Smooth muscle cell of the brain vasculature (primary cell): Measurements from ENCODE around the gene CMAS.
"Not testable (repeated sequence)": the region's sequence is repeated elsewhere in the genome, so short reads cannot be mapped to it uniquely, and the experiment has no call there.

Experiments
- DNase-seq: peaks from one replicate; pipeline ENCODE4 v3.0.0-alpha.2; 2012; ENCODE audit warnings: low read depth, low spot score

The CMAS gene

DNA sequence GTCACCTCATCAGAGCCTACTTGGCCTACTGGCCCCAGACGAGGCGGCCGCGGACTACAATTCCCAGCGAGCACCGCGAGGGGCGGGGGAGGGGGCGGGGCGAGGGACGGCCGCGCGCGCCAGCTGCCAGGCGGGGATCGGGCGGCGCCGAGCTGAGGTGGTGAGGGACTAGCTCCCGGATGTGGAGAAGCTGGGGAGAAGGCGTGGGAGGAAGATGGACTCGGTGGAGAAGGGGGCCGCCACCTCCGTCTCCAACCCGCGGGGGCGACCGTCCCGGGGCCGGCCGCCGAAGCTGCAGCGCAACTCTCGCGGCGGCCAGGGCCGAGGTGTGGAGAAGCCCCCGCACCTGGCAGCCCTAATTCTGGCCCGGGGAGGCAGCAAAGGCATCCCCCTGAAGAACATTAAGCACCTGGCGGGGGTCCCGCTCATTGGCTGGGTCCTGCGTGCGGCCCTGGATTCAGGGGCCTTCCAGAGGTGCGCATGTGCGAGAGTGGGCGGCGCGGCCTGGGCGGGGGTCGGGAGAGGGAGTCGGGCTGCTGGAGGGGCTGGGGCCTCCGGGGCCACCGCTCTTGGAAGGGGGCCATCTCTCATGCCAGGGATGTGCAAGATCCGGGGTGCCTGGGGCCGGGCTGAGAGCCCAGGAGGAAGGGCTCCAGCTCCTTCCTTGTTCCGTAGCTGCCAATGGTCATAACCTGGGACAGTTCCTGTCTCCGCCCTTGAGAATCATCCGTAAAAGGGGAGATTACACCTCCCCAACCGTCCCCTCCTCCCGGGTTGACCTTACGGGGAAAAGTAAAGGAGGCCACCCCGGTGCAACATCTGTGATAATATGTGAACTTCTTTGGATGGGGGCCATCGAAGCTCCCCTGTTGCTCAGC lies at the start of gene CMAS:
TSS of gene CMAS (plus strand) at position 129 of the 878 bp plus-strand sequence. CDS start at position 215, 86 bp downstream.
- no peak for DNase-seq

DNA sequence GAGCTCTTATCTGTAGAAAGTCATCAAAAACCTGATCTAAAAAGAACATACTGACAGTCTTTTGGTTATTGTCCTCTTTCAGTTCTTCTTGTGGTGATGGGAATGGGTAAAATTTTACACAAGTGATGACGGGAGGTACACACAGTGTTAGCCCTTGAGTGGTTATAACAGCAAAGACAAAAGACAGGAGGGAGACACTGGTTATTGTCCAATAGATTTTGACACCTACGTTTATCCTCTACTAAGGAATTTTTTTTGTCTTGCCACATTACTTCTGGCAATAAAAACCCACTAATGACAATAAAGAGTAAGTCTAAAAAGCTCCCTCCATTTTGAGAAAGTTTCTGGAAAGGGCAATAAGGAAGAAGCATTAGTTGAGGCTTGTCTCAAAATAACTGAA lies 47.7 kb upstream of the CMAS start:
- no peak for DNase-seq

DNA sequence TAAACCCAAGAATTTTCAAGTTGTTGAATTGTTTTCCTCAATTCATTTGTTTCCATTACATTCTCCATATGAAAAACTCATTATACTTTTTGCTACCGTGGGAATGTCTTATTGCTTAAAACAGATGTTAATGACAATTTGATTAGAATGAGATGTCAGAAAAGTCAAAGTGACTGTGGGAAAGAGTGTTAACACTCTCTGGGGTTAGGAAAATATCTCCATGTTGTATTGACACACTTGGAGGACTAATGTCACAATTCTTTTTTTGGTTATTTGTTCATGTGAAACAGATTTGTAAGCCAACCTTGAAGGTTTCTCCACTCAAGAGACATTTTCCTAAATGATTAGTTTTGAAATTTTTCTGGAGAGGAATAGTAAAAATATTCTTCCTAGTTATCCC lies 47.2 kb upstream of the CMAS start:
- DNase-seq = no peak

DNA sequence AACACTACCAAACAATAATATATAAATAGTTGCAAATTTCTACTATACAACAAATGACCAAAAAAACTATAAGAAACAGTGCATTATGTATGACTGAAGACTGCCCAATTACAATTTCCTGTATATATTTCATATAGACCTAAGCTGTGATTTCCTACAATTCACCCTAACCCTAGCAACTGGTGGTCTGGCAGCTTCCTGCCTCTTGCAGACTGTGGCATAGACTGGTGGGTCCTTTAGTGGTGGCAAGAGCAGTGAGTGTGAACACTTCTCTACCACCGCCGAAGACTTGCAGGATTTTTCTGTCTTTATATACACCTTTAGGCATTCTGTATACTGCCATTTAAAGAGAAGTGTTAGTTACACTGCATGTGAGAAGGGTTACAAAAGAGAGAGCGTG lies 43.6 kb upstream of the CMAS start:
- no peak for DNase-seq

DNA sequence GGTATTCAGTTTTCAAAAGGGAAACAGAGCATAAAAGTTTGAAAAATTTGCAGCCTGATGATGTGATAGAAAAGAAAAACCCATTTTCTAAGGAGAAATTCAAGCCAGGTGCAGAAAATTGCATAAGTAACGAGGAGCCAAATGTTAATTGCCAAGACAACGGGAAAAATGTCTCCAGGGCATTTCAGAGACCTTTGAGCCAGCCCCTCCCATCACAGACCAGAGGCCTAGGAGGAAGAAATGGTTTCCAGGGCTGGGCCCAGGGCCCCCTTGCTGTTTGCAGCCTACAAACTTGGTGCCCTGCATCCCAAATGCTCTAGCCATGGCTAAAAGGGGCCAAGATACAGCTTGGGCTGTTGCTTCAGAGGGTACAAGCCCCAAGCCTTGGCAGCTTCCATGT lies 38.2 kb upstream of the CMAS start:
- DNase-seq = not testable (repeated sequence)

DNA sequence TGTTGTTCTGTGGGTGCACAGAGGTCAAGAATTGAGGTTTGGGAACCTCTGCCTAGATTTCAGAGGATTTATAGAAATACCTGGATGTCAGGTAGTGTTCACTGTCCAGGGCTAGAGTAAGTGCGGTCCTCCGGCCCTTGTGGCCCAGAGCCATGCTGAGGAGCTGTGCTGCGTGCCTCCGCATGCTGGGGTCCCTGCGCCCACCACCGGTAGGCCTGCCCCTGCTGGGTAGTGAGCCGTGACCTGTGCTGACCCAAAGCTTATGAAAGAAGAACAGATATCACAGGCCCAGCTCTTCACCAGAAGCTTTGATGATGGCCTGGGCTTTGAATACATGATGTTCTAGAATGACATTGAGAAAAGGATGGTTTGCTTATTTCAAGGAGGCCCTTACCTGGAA lies 37.8 kb upstream of the CMAS start:
- DNase-seq = no peak

DNA sequence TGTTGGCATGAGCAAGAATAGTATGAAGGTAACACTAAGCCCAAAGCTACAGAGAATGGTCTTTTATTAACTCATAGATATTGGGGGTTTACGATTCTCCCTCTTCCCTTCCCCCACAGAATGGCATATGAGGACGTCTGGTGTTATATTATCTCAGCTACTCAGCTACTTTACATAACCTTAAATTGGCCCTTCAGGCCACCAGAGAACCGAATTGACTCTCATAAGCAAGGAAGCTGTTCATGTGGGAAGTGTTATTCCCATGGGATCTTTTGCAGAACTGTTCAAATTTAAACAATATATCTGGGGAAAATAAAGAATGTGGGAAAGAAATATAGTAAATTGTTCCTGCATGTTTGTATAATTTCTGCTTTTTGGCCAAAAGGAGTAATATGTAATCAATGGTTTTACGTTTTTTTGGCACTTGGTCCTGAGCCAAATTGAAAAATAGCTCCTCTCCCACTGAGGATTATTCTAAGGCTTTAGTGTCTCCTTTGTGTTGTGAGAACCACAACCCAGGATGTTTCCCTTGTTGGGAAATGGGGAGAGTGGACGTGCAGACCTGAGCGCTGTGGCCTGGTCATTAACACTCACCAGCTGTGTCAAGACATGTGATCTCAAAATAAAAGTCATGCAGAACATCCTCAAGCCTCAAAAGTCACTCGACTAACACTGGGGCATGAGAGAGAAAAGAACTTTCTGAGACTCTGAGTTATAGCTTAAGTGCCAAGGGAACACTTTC lies 31.8 kb upstream of the CMAS start:
- no peak for DNase-seq

DNA sequence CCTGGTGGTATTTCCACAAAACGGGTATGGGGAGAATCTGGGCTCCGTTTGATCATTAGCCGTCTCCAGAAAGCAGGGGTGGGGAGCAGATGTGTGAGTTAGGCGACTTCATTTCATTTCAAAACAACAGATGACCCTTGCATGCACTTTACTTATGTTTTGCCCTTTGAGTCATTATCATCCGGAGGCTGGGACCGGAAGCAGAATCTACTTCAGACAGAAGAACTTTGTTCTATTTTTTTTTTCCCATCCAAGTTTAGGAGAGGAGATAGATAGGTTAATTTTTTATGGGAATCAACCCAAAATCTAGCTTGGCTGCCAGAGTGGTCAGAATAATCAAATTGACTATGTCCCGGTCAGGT lies 31.3 kb upstream of the CMAS start:
- DNase-seq = no peak

DNA sequence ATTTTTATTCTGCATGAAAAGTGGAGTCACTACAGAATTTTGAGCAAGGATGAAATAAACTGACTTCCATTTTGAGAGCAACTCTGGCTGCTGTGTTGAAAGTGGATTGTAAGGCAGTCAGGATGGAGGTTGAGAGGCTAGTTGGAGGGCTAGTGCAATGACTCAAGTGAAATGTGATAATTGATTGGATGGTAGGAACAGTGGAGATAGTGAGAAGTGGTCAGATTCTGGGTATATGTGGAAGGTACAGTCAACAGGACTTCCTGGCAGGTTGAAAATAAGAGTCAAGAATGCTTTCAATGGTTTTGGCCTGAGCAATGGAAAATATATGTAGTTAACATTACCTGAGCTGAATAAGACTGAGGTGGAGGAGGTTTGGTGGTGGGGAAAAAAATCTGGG lies 29.0 kb upstream of the CMAS start:
- no peak for DNase-seq

DNA sequence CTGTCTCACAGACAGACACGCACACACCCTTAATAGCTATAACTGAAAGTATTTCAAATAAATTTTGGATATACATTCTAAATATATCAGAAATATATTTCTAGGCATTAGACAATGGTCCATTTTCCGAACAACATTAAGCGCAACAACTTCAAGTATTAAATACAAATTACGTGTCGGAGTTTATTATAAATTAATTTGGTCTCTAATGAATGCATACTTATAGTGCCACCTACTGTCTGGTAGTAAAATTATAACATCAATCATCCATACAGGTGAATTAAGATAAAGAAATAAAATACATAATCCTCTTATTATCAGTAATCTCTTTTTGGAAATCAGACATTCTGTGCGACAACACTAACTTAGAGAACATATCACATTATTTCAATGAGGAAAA lies 27.2 kb upstream of the CMAS start:
- DNase-seq = no peak

DNA sequence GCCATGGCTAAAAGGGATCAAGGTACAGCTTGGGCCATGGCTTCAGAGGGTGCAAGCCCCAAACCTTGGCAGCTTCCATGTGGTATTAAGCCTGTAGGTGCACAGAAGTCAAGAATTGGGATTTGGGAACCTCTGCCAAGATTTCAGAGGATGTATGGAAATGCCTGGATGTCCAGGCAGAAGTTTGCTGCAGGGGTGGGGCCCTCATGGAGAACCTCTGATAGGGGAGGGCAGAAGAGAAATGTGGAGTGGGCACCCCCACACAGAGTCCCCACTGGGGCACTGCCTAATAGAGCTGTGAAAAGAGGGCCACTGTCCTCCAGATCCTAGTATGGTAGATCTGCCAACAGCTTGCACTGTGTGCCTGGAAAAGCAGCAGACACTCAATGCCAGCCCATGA lies 22.5 kb upstream of the CMAS start:
- DNase-seq = not testable (repeated sequence)

DNA sequence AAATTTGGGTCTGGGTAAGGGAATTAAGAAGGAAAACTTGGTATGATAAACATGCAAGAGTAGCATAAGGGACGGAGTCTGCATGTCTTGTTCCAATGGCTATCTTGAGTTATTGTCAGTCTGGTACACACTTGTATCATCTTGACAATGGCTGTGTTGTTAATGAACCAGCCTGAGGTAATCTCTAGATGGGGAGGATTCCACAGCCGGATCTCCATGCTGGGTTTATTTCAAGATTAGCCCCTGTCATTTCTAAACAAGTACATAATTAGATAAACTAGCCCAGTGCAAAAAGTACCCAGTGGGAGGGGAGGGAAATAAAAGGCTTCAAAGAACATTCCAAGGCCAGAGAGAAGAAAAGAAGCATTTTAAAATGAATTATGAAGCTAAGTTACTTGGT lies 16.5 kb upstream of the CMAS start:
- no peak for DNase-seq

DNA sequence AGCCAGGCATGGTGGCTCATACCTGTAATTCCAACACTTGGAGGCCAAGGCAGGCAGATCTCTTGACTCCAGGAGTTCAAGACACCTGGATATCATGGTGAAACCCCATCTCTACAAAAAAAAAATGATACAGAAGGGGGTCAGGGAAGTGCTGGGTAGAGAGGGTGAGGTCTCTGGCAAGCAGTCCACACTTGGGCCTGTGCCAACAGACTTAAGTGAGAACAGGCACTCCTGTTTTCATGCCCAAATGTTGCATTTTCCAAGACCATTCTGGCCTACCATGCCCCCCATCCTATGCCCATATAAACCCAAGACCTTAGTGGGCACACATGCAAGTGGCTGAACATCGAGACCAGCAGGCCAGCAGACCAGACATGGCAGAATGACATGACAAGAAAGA lies 16.0 kb upstream of the CMAS start:
- no peak for DNase-seq

DNA sequence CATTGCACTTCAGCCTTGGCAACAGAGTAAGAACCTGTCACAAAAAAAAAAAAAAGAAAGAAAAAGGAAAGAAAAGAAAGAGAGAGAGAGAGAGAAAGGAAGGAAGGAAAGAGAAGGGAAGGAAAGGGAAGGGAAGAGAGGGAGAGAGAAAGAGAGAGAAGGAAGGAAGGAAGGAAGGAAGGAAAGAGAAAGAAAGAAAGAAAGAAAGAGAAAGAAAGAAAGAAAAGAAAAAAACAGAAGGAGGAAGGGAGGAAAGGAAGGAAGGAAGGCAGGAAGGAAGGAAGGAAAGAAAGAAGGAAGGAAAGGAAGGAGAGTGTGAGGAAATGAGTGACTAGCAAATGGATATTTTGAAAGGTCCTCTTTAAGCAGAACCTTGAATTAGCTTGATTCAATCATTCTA lies 13.3 kb upstream of the CMAS start:
- DNase-seq = no peak

DNA sequence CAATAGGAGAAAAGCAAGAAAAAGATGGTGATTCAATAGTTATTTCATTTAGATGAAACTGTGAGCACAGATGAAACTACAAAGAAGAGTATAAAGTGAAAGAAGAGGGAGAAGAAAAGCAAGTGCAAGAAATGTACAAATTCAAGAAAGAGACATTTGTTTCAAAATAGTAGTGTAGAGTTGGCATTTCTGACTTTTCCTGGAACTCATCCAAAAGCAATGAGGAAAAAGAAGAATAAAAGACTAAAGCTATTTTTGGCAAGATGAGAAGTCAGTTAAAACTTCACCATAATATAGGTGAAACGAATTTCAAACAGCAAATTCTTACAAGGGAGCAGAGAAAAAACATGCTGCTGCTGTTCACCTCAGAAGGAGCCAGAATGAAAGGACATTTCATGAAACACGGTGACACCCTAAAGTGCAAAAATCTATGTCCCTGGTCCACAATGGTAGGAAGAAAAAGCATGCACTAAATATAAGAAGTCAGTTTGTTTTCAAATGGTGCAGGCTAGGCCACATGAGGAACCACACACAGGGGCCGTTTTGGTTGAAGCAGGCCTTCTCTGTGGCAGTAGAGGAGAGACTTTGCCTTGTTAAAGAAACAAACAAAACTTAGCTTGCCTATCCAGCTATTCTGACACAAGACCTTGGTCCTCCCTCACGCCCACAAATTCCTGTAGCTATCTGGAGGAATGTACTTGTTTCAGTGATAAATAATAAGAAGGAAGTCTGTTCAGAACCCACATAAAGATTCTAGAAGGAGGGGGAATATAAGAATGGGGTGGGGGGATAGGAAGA lies 11.1 kb upstream of the CMAS start:
- no peak for DNase-seq

DNA sequence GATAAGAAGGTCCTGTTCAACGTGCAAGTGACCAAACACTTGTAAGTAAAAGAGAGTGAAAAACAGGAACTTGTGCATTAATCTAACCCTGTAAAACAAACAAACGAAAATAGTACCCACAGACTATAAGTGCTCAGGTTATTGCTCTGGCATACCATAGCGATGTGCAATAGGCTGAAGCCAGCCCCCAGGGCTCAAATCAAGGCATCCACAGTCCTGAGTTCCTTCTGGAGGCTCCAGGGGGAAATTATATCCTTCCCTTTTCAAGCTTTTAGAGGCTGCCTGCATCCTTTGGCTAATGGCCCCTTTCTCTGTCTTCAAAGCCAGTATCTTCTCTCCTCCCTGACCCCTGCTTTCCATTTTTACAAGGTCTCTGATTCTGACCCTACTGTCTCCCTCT lies 8.1 kb upstream of the CMAS start:
- DNase-seq = no peak

DNA sequence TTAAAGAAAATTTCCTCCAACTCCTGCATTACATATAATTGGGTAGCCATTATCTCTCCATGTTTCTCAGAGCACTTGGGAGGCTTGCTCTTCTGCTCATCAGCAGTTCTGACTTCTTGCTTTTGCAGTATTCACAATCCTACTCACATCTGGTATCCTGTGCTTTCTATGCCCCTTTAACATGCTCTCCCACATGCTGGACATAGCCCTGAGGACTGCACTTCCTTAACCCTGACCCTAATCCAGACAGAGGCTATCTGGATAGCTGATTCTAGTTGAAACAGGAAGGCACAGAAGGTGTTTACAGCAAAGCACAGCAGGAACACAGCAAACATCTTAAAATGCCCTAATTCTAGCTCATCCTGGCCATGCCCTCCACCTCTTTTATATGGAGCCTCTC lies 7.3 kb upstream of the CMAS start:
- no peak for DNase-seq

DNA sequence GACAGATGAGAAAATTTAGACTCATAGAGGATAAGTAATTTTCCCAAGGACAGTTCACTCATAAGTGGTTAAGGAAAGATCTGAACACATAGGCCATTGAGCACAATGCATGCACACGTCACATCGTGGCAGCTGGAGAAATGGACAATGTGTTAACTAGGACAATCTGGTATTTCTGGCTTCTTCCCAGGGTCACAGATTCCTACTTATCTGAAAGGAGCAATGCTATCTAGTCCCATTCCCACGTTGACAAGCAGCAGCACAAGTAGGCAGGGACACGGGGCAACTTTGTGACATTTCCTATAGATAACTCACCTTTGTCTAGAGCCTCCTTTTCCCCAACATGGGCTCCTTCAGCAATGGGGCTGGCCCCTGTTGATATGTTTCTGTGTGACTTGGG lies 6.7 kb upstream of the CMAS start:
- no peak for DNase-seq

DNA sequence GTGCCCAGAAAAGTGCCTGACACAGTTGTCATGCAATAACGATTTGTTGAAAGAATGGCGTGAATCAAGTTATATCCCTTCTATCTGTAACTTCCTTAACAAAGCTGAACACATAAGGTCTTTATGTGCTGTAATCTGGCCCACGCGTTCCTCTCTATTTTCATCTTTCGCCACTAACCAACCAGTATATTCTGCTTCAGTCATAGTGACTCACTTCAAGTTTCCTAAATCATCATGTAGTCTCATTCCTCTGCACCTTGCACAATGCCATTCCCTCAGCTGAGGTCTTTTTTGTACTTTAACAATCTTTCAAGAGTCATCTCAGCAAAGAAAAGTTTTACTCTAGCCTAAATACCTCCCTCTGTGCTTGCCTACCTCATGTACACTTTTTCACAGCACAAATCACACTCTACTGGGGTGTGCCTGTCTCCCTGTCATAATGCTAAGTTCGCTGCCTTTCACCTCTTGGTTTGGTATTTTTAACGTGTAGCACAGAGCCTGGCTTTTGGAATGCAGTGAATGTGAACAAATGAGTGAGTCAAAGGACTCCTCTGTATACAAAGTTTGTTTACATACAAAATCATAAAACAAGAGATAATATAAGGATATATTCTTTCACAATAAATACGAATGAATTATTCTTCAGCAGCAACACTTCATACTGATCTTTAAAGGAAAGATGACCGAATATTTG lies 2.9 kb upstream of the CMAS start:
- no peak for DNase-seq

DNA sequence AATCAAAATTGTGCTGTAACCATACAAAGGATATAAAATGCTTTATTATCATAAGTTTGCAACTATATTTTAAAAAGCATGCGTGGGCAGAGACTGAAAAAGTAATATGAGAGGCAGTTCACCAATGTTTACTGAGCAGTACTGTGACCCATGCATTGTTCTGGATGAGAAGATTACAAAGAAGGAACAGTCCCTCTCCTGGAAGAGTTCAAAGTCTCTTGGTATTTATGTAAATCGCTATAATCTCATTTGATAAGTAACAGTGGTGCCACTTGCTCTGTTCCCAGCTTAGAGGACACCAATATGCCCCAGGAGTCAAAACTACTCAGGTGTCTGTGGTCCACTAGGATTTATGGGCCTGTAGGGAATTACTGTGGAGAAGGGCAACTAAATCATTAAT lies 2.1 kb upstream of the CMAS start:
- DNase-seq = no peak

DNA sequence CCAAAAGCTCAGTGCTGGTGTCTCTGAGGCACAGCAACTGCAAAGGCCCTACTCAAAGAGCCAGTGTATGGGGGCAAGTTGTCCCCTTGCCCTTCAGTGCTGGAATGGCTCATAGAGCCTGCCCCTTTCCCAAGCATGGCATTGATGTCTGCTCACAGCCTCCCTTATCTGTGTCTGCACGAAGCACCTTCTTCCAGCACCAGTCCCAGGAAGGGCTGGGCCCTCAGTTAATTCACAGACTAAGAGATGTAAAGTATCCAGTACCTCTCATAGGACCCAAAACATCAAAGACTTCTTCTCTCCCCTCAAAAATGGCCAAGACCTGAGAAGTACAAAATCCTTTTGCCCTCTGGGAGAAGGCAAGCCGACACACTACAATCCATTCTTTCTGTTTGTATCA lies 1.6 kb upstream of the CMAS start:
- no peak for DNase-seq

DNA sequence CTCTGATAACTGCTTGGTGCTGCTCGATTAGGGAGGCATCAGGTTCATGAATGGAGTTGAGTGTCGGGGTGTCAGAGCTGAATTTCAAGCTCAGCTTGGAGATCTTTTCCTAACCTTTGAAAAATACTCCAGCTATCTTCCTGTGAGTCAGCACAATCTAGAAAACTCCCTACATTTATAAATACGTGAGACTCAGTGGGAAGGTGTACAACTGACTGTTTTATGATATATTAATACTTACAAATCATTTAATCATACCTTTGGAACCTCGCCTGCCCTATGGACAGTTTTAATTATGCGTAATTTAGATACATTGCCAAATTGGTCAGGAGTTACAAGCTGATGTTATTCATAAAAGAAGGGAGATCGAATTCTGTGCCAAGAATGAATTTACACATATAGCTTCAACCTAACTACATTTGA lies 961 bp downstream of the CMAS start:
- DNase-seq = no peak
